ENCODE results near the gene FRS2.

The FRS2 gene

GRCh38 chr12:69466867-69467266 is 3.3 kb upstream of the FRS2 start:
- no peak for DNase-seq

DNA sequence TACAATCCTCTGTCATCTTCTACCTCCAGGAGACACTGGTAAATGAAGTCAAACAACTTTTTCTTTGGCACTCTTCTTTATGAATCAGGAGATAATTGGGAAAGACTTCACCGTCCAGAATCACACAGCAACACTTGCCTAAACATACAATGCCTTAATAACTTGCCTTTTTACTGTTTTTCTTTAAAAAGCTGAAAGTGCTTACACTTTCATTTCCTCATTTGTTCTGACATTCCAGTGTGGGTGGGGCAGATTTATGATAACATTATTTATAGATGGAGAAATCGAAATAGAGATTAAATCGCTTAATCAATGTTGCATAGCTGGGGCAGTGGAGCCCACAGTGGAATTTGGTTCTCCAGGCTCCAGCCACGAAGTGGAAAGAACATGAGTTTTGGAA is 2.8 kb upstream of the FRS2 start:
- no peak for DNase-seq

- no peak for DNase-seq
Measured at GRCh38 chr12:69468237-69469026, 1.8 kb upstream of the FRS2 start.

GRCh38 chr12:69469854-69470188 is 367 bp upstream of the FRS2 start:
- DNase-seq = no peak

GRCh38 chr12:69471076-69471430 is 865 bp downstream of the FRS2 start:
- DNase-seq = no peak

GRCh38 chr12:69471667-69472385 is 1.6 kb downstream of the FRS2 start:
- DNase-seq = no peak

DNA sequence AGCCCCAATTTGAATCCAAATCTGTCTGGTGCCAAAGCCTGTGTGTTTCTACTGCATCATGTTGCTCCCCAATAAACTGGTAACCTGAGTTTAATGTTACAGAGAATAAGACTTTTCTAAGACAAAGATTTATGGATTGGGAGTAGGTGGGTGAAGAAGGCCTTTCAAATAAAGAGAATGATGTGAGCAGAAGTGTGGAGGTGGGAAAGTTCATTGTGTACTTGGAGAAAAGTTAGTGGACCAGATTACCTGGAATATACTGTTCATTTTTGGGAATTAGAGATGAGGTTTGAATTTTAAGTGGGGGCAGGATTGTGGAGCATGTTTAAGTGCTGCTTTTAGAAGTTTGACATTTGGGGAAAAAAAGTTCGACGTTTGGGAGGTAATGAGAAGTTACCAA is 3.1 kb downstream of the FRS2 start:
- no peak for DNase-seq

DNA sequence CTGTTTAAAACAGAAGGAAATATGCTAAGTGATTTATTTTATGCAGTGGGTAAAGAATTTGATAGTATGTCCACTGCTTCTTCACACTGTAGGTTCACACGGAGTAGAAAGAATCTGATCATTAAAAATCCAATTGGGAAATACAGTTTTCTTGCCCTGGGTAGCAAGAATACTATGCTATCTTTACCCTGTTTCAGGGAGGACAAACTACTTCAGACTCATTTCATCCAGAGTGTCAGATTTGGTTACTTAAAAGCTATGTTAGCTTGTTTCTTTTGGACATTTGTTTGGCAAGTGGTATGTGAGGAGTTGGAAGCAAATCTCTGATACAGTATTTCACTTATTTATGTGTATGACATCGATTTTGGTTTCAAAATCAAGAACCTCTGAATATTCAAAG is 4.3 kb downstream of the FRS2 start:
- no peak for DNase-seq

GRCh38 chr12:69475237-69475975 is 5.2 kb downstream of the FRS2 start:
- no peak for DNase-seq

DNA sequence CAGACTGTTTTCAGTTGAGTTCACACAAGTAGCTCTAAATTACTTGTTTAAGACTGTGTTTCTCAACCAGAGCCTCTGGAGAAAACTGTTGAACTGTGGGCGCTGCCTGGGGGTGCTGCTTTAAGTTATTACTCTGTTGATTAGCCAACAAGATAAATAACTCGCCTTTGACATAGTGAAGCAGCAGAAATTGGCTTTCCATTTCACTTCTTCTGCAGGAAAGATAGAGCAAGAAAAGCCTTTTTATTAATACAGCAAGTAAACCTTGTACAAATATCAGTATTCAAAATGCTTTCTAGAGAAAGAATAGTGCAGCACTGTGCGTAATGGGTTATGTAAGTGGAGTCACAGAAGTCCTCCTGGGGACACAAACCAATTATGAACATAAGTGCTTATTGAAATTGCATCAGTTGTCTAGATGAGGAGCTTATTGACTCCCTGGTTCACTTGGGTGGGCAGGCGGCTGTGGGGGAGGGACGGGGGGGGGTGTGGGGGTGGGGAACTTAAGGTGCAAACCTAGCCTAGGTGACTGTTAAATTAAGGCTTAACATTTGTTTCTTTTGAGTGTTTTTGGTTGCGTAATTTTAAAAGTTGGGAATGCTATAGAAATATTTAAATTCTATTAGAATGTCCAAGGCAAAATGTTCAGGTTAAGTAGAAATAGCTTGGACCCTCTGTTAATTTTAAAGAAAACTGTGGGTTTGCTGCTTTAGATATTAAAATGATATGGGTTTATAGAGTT is 6.3 kb downstream of the FRS2 start:
- no peak for DNase-seq

- no peak for DNase-seq
Measured at GRCh38 chr12:69479675-69480074, 9.5 kb downstream of the FRS2 start.

DNA sequence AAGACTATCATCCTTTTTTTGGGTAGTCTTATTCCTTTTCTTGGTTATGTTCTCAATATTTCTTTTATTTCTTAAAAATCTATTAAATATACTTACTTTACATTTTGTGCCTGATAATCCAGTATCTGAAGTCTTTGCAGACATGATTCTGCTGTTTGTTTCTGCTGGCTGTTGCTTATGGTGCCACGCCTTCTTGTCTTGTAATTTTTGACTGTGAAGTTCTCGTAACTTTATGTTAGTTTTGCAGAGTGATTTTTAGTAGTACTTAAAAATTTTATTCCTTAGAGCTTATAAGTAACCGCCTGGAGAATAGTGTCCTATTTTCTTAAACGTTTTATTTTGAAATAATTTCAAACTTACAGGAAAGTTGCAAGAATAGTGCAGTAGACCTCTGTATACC is 10.5 kb downstream of the FRS2 start:
- no peak for DNase-seq

- DNase-seq = no peak
Measured at GRCh38 chr12:69481133-69481532, 10.9 kb downstream of the FRS2 start.

- DNase-seq = no peak
Measured at GRCh38 chr12:69483700-69484099, 13.5 kb downstream of the FRS2 start.

DNA sequence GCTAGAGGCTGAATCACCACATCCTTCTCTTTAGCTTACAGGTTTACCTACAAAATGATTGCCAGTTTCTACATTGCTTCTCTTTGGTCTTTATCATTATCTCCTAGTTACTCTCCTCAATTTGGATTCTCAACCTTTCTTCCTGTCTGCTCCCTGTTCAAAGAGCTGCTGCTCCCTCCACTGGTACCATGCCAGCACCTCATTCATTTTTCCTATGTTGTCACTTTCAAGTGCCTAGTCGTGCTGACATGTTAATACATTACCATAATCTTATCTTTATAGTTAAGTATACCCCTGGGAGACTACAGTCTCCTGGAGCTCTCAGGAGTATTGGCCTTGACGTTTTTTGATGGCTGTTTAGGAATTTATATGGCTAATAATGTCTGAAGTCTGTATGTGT is 14.2 kb downstream of the FRS2 start:
- DNase-seq = no peak

GRCh38 chr12:69490920-69491643 is 20.9 kb downstream of the FRS2 start:
- DNase-seq = no peak

DNA sequence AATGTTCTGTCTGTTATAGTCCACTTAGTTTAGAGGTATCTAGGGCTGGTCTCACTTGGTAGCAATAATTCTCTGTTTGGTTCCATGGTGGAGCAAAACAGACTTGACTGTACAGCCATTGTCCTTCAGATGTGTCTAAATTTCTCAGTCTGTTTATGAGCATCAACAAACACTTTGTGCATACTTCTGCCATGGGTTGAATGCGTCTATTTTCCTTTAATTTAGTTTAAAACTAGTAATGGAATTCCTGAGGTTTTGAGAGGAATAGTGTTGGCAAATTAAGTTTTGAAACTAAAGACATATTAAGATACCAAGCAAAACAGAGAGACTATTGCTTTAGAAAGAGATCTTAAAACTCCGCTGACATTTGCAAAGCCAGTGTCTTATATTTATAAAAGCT is 22.6 kb downstream of the FRS2 start:
- DNase-seq = no peak

DNA sequence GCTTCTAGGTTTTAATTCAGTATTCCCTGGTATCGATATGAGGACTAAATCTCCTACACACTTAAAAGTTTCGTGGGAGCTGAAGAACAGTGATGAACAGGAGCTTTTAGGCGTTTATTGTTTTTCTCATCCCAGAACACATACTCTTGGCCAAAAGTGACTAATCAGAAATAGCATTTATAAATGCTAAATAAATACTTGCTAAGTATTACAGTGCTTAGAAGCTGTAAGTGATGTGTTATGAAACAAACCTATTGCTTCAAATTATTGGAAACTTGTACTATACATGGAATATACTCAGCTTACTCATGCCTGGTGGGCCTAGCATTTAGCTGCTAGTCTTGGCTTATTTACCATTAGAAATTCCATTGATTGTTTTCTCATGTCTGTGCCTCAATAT is 24.9 kb downstream of the FRS2 start:
- no peak for DNase-seq

DNA sequence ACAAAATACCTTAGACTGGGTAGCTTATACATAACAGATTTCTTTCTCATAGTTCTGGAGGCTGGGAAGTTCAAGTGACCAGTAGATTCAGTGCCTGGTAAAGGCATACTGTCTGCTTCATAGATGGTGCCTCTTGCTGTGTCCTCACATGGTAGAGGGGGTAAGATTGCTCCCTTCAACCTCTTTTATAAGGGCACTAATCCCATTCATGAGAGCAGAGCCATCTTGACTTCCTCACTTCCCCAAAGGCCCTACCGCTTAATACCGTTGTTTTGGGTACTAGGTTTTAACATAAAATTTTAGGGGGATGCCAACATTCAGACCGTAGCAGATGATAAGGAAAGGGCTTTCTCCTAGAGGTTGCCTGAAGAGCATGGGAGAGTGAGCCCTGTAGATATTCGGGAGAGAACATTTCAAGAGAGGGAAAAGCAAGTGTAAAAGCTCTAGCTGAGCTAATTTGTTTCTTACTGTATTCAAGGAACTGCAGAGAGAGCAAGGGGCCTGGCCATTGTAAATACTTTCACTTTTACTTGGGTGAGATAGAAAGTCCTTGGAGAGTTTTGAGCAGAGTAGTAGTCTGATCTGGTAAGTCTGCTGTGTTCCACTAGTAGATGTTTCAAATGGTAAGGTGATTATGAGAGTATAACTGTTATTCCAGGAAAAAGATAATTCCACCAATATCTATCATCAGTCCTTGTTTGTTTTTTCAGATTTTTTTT is 27.3 kb downstream of the FRS2 start:
- no peak for DNase-seq

GRCh38 chr12:69500631-69501030 is 30.4 kb downstream of the FRS2 start:
- DNase-seq = no peak

- no peak for DNase-seq
Measured at GRCh38 chr12:69501154-69501895, 31.1 kb downstream of the FRS2 start.
